ENCODE measurements around the gene BHLHE23. TPM values are rescaled to one million over a fixed set of nuclear protein-coding genes. Genes with fewer than 3 reads are reported as not detected.

The BHLHE23 gene
- total RNA-seq, 1 experiment from 2014 or later = not detected

DNA sequence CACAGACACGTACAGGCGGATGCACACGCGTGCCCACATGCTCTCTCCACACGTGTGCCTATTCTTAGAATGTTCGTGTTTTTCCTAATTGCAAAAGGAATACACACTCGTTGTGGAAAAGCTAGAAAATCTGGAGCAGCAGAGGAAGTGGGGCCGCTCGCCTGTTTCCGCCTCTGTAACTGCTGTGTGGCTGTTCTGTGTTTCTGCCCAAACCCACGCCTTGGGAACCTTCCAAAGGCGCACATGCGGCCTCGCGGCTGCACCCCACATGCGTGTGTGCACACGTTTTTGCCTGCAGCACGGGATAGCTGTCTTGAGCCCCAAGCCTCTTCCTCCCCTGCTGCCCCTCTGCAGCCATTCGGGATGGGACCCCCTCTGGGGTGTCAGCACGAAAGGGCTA is 42.1 kb downstream of the BHLHE23 start:
- no peaks in the 10 kb centered on the region for H3K9me2 ChIP-seq (ENCODE audit: insufficient read depth)
- H2AFZ ChIP-seq = no peak overlapping the region
- H3F3A ChIP-seq (ENCODE audit: insufficient read depth, low read depth) = no peaks in the 10 kb centered on the region
- H3K79me2 ChIP-seq (ENCODE audit: low read depth) = no peaks in the 10 kb centered on the region
- TF ChIP-seq, protein P1, sequence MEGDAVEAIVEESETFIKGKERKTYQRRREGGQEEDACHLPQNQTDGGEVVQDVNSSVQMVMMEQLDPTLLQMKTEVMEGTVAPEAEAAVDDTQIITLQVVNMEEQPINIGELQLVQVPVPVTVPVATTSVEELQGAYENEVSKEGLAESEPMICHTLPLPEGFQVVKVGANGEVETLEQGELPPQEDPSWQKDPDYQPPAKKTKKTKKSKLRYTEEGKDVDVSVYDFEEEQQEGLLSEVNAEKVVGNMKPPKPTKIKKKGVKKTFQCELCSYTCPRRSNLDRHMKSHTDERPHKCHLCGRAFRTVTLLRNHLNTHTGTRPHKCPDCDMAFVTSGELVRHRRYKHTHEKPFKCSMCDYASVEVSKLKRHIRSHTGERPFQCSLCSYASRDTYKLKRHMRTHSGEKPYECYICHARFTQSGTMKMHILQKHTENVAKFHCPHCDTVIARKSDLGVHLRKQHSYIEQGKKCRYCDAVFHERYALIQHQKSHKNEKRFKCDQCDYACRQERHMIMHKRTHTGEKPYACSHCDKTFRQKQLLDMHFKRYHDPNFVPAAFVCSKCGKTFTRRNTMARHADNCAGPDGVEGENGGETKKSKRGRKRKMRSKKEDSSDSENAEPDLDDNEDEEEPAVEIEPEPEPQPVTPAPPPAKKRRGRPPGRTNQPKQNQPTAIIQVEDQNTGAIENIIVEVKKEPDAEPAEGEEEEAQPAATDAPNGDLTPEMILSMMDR (conservative IDR thresholded peaks at IDR 0.05) = no peak
- no peak for TF ChIP-seq EZH2 (IDR thresholded peaks at IDR 0.05; ENCODE audit: low read depth)
- BruUV-seq (replicated peaks) = no TSS peak
- intact Hi-C loops (cut with micrococcal nuclease; ENCODE audit: unreplicated experiment) = no loop called here
- H3K9me3 ChIP-seq (ENCODE audit: insufficient read depth, low read depth) = no peaks in the 10 kb centered on the region
- ChIA-PET CTCF (no interaction called here), POLR2A (ENCODE audit: unreplicated experiment) (no interaction called here)
- H3K27me3 ChIP-seq (ENCODE audit: insufficient read depth, low read depth) = peaks cover 95% of the 10 kb centered on the region
- no peak overlapping the region for H3K27ac ChIP-seq
- DNase-seq = no peak
- H3K4me1 ChIP-seq (replicated peaks; ENCODE audit: insufficient read depth) = no peaks in the 10 kb centered on the region
- no peaks in the 10 kb centered on the region for H3K36me3 ChIP-seq (ENCODE audit: low read depth)
- H4K20me1 ChIP-seq (ENCODE audit: insufficient read depth) = peaks cover 7% of the 10 kb centered on the region
- no peak overlapping the region for H3K4me3 ChIP-seq
- no peak overlapping the region for H3K4me2 ChIP-seq

DNA sequence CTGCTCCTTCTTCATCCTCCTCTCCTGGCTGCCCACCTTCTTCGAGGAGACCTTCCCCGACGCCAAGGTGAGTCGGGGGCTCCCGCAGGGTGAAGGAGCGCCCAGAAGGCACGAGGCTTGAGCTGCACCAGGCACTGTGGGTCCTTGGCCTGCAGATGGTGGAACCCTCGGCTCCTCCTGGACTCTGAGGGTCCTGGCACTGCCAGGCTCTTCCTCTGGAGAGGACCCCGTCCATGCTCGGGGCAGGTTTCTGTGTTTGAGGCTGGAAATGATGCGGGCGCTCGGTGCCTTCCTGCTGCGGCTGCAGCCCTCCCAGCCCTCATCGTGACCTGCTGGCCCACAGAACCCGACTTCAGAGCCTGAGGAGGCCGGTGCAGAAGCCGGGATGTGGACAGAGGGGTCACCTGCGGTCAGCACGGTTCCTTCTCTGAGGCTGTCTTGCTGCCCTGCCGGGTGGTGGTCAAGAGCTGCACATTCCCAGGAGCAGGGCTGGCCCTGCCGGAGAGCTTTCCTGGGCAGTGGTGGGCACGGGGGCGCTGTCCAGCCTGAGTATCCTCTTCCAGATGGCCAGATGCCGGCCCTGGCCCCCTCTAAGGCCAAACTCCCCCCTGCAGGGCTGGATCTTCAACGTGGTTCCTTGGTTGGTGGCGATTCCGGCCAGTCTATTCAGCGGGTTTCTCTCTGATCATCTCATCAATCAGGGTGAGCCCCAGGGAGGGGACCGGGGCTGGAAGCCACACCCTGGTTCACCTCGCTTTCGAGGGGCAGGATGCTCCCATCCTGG is 43.0 kb downstream of the BHLHE23 start:
- Histone ChIP-seq H3K36me3 (ENCODE audit: low read depth) (no peaks in the 10 kb centered on the region), H3K9me2 (ENCODE audit: insufficient read depth) (no peaks in the 10 kb centered on the region), H3K4me3 (no peak overlapping the region), H2AFZ (no peak overlapping the region), H3K9me3 (ENCODE audit: insufficient read depth, low read depth) (no peaks in the 10 kb centered on the region), H3K27me3 (ENCODE audit: insufficient read depth, low read depth) (peaks cover 95% of the 10 kb centered on the region), H4K20me1 (ENCODE audit: insufficient read depth) (peaks cover 12% of the 10 kb centered on the region), H3K27ac (no peak overlapping the region), H3K79me2 (ENCODE audit: low read depth) (no peaks in the 10 kb centered on the region), H3K4me1 (replicated peaks; ENCODE audit: insufficient read depth) (no peaks in the 10 kb centered on the region), H3F3A (ENCODE audit: insufficient read depth, low read depth) (no peaks in the 10 kb centered on the region), H3K4me2 (no peak overlapping the region)
- DNase-seq = no peak
- BruUV-seq (replicated peaks) = no TSS peak
- ChIA-PET POLR2A (ENCODE audit: unreplicated experiment) (no interaction called here), CTCF (no interaction called here)
- TF ChIP-seq, protein P1 (conservative IDR thresholded peaks at IDR 0.05) = no peak
- TF ChIP-seq EZH2 (IDR thresholded peaks at IDR 0.05; ENCODE audit: low read depth) = peak; percentile 47; the same call in 1 of the 2 replicates
- intact Hi-C loops (cut with micrococcal nuclease; ENCODE audit: unreplicated experiment) = no loop called here

DNA sequence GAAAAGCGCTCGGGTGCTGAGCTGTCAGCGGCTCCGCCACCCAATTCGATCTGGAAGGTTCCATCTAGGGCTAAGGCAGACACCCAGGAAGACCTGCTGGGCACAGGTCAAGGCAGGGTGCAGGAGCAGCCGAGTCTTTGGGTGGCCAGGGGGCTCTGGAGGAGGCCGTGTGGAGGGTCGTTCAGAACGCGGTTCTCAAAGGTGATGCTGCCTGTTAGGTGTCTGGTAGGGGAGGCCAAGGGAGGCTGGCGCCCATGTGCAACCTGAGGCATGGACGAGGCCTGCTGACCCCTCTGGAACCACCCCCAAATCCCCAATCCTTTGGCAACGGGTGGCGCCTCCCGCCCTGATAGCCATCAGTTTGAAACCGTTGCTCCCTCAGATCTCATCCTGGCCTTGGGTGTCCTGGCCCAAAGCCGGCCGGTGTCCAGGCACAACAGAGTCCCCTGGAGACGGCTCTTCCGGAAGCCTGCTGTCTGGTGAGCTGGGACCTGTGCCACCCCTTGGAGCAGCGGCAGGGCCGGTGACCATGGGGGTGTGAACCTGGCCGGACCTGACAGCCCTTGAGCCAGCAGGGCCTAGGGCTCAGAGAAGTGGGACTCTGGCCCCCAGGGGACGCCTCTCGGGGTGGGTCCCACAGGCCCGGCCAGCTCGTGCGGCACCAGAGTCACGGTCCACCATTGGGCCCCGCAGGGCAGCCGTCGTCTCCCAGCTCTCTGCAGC is 43.7 kb downstream of the BHLHE23 start:
- Histone ChIP-seq H3K27me3 (ENCODE audit: insufficient read depth, low read depth) (peaks cover 90% of the 10 kb centered on the region), H3K9me3 (ENCODE audit: insufficient read depth, low read depth) (no peaks in the 10 kb centered on the region), H3K4me1 (replicated peaks; ENCODE audit: insufficient read depth) (no peaks in the 10 kb centered on the region), H3K79me2 (ENCODE audit: low read depth) (no peaks in the 10 kb centered on the region), H3K36me3 (ENCODE audit: low read depth) (no peaks in the 10 kb centered on the region), H3K9me2 (ENCODE audit: insufficient read depth) (no peaks in the 10 kb centered on the region), H4K20me1 (ENCODE audit: insufficient read depth) (peaks cover 16% of the 10 kb centered on the region), H2AFZ (no peak overlapping the region), H3K4me3 (no peak overlapping the region), H3F3A (ENCODE audit: insufficient read depth, low read depth) (no peaks in the 10 kb centered on the region), H3K27ac (no peak overlapping the region), H3K4me2 (no peak overlapping the region)
- no peak for DNase-seq
- BruUV-seq (replicated peaks) = no TSS peak
- ChIA-PET POLR2A (ENCODE audit: unreplicated experiment) (no interaction called here), CTCF (no interaction called here)
- TF ChIP-seq, protein P1 (conservative IDR thresholded peaks at IDR 0.05) = no peak
- intact Hi-C loops (cut with micrococcal nuclease; ENCODE audit: unreplicated experiment) = no loop called here

All from PC-9 (cell line).